ENCODE data around the gene PIAS1.

The PIAS1 gene

GRCh38 chr15:68124700-68125099 lies 70.6 kb downstream of the PIAS1 start:
- no peak for TF ChIP-seq RAD21 (IDR thresholded peaks at IDR 0.05; ENCODE audit: low read depth)
- no peak for TF ChIP-seq EGR1 (IDR thresholded peaks at IDR 0.05)
- TF ChIP-seq TAF1 (IDR thresholded peaks at IDR 0.05; ENCODE audit: low read depth): no peak
- no peak for TF ChIP-seq CEBPB (IDR thresholded peaks at IDR 0.05)
- no peak for TF ChIP-seq REST (IDR thresholded peaks at IDR 0.05; ENCODE audit: low read depth)
- no peak for TF ChIP-seq NFIC (IDR thresholded peaks at IDR 0.05)
- TF ChIP-seq, protein P1, sequence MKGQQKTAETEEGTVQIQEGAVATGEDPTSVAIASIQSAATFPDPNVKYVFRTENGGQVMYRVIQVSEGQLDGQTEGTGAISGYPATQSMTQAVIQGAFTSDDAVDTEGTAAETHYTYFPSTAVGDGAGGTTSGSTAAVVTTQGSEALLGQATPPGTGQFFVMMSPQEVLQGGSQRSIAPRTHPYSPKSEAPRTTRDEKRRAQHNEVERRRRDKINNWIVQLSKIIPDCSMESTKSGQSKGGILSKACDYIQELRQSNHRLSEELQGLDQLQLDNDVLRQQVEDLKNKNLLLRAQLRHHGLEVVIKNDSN (IDR thresholded peaks at IDR 0.05): no peak
- TF ChIP-seq FOXM1 (IDR thresholded peaks at IDR 0.05; ENCODE audit: borderline replicate concordance, low read depth): no peak
- no peak for TF ChIP-seq YY1 (IDR thresholded peaks at IDR 0.05; ENCODE audit: low read depth)
- no peak for TF ChIP-seq CREB1 (IDR thresholded peaks at IDR 0.05; ENCODE audit: low read depth)
- no peak for TF ChIP-seq TEAD4 (IDR thresholded peaks at IDR 0.05)

DNA sequence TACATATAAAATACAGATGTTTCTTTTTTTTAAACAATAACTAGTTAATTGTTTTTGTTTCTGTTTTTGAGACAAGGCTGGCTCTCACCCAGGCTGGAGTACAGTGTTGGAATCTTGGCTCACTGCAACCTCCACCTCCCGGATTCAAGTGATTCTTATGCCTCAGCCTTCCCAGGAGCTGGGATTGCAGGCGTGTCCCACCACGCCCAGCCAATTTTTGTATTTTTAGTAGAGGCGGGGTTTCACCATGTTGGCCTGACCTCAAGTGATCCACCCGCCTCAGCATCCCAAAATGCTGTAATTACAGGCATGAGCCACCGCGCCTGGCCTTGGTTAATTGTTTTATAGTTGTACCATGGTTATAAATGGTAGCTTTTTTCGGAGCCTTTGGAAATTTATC lies 72.3 kb downstream of the PIAS1 start:
- TF ChIP-seq CEBPB (IDR thresholded peaks at IDR 0.05) (no peak), EP300 (IDR thresholded peaks at IDR 0.05; ENCODE audit: borderline replicate concordance) (no peak), TCF12 (IDR thresholded peaks at IDR 0.05; ENCODE audit: low read depth) (no peak), CREB1 (IDR thresholded peaks at IDR 0.05; ENCODE audit: low read depth) (no peak), YY1 (IDR thresholded peaks at IDR 0.05; ENCODE audit: low read depth) (no peak), REST (IDR thresholded peaks at IDR 0.05; ENCODE audit: low read depth) (no peak), TAF1 (IDR thresholded peaks at IDR 0.05; ENCODE audit: low read depth) (no peak), NFIC (IDR thresholded peaks at IDR 0.05) (no peak), EGR1 (IDR thresholded peaks at IDR 0.05) (no peak), MAX (IDR thresholded peaks at IDR 0.05) (no peak), TEAD4 (IDR thresholded peaks at IDR 0.05) (no peak)
- TF ChIP-seq, protein P1 (IDR thresholded peaks at IDR 0.05): no peak

DNA sequence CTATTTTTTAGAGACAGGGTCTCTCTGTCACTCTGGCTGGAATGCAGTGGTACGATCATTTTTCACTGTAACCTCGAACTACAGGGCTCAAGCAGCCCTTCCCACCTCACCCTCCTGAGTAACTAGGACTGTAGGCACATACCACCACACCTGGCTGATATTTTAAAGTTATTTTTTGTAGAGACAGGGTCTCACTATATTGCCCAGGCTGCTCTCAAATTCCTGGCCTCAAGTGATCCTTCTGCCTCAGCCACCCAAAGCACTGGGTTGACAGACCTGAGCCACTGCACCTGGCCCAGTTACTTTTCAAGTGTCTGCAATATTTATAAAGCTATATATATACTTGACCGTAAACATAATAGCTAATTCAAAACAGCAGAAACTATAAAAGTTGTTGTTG lies 75.0 kb downstream of the PIAS1 start:
- TF ChIP-seq EP300 (IDR thresholded peaks at IDR 0.05; ENCODE audit: borderline replicate concordance) (no peak), MAX (IDR thresholded peaks at IDR 0.05) (no peak), CREB1 (IDR thresholded peaks at IDR 0.05; ENCODE audit: low read depth) (no peak), REST (IDR thresholded peaks at IDR 0.05; ENCODE audit: low read depth) (no peak), TAF1 (IDR thresholded peaks at IDR 0.05; ENCODE audit: low read depth) (no peak), FOXM1 (IDR thresholded peaks at IDR 0.05; ENCODE audit: borderline replicate concordance, low read depth) (no peak), YY1 (IDR thresholded peaks at IDR 0.05; ENCODE audit: low read depth) (no peak), NFIC (IDR thresholded peaks at IDR 0.05) (no peak), ZBTB7A (IDR thresholded peaks at IDR 0.05; ENCODE audit: low read depth) (no peak), TCF12 (IDR thresholded peaks at IDR 0.05; ENCODE audit: low read depth) (no peak), TEAD4 (IDR thresholded peaks at IDR 0.05) (no peak), EGR1 (IDR thresholded peaks at IDR 0.05) (no peak), CEBPB (IDR thresholded peaks at IDR 0.05) (no peak), RAD21 (IDR thresholded peaks at IDR 0.05; ENCODE audit: low read depth) (no peak)
- TF ChIP-seq, protein P1 (IDR thresholded peaks at IDR 0.05): no peak

GRCh38 chr15:68130851-68131250 lies 76.7 kb downstream of the PIAS1 start:
- TF ChIP-seq, protein P1 (IDR thresholded peaks at IDR 0.05): no peak
- TF ChIP-seq TAF1 (IDR thresholded peaks at IDR 0.05; ENCODE audit: low read depth): no peak
- TF ChIP-seq RAD21 (IDR thresholded peaks at IDR 0.05; ENCODE audit: low read depth): no peak
- no peak for TF ChIP-seq ZBTB7A (IDR thresholded peaks at IDR 0.05; ENCODE audit: low read depth)
- TF ChIP-seq CEBPB (IDR thresholded peaks at IDR 0.05): no peak
- TF ChIP-seq TCF12 (IDR thresholded peaks at IDR 0.05; ENCODE audit: low read depth): no peak
